OCI-LY1 (cell line): Measurements from ENCODE around the gene MAPK1IP1L.

ENCODE experiments used
- H2AFZ ChIP-seq: fragments of 200-600 bp; sonication (generic), shearing (Covaris generic); 2 replicates; pipeline ENCODE4 v1.6.0; 2014; ENCODE audit warnings: antibody characterized with exemption, mild to moderate bottlenecking, low read length
- H3F3A ChIP-seq: fragments of 200-600 bp; sonication (generic), shearing (Covaris generic); 2 replicates; pipeline ENCODE4 v1.6.0; 2014; ENCODE audit warnings: mild to moderate bottlenecking, antibody characterized with exemption, low read length, moderate library complexity; ENCODE audit not compliant: insufficient read depth
- H3K27ac ChIP-seq: fragments of 200-600 bp; sonication (generic); 2 replicates; pipeline ENCODE4 v1.5.1; 2014; ENCODE audit warnings: low read length, mixed run types, mild to moderate bottlenecking, low read depth; ENCODE audit not compliant: poor library complexity, severe bottlenecking
- H3K27me3 ChIP-seq: fragments of 200-600 bp; sonication (generic); 2 replicates; pipeline ENCODE4 v1.6.0; 2014; ENCODE audit warnings: antibody characterized with exemption, mild to moderate bottlenecking, low read length, moderate library complexity; ENCODE audit not compliant: insufficient read depth
- H3K36me3 ChIP-seq: fragments of 200-600 bp; sonication (generic); 2 replicates; pipeline ENCODE4 v1.6.1; 2014; ENCODE audit warnings: mild to moderate bottlenecking, antibody characterized with exemption, low read length, moderate library complexity, mixed read lengths; ENCODE audit not compliant: insufficient read depth
- H3K4me1 ChIP-seq: fragments of 200-600 bp; sonication (generic); 2 replicates; pipeline ENCODE4 v1.5.1; 2014; ENCODE audit warnings: mild to moderate bottlenecking, low read length, moderate library complexity; ENCODE audit not compliant: insufficient read depth, severe bottlenecking
- H3K4me2 ChIP-seq: fragments of 200-600 bp; sonication (generic), shearing (Covaris generic); 2 replicates; pipeline ENCODE4 v1.6.1; 2014; ENCODE audit warnings: low read length
- H3K4me3 ChIP-seq: fragments of 200-600 bp; sonication (generic); 2 replicates; pipeline ENCODE4 v1.5.1; 2014; ENCODE audit warnings: low read length, low read depth, mild to moderate bottlenecking, mixed read lengths; ENCODE audit not compliant: poor library complexity, severe bottlenecking
- H3K79me2 ChIP-seq: fragments of 200-600 bp; shearing (Covaris generic); 2 replicates; pipeline ENCODE4 v1.6.1; 2016; ENCODE audit warnings: mixed run types, low read length, mixed read lengths; ENCODE audit not compliant: insufficient read depth
- H3K9ac ChIP-seq: fragments of 200-600 bp; sonication (generic), shearing (Covaris generic); 2 replicates; pipeline ENCODE4 v1.6.1; 2014; ENCODE audit warnings: mild to moderate bottlenecking, low read length, mixed read lengths
- H3K9me2 ChIP-seq: fragments of 200-600 bp; sonication (generic), shearing (Covaris generic); 2 replicates; pipeline ENCODE4 v1.6.1; 2014; ENCODE audit warnings: low read depth, mild to moderate bottlenecking, low read length, mixed read lengths
- H3K9me3 ChIP-seq: fragments of 200-600 bp; shearing (Covaris generic); 2 replicates; pipeline ENCODE4 v1.6.1; 2014; ENCODE audit warnings: low read length, mixed read lengths
- H4K20me1 ChIP-seq: fragments of 200-600 bp; sonication (generic), shearing (Covaris generic); 2 replicates; pipeline ENCODE4 v1.6.0; 2016; ENCODE audit warnings: mild to moderate bottlenecking, low read length; ENCODE audit not compliant: insufficient read depth
- EZH2 ChIP-seq: fragments of 200-600 bp; sonication (generic), shearing (Covaris generic); IDR thresholded peaks from 2 replicates; pipeline ENCODE4 v1.8.0; 2017; ENCODE audit warnings: borderline replicate concordance, mixed run types, mild to moderate bottlenecking, antibody characterized with exemption, low read length, moderate library complexity, mixed read lengths
- TF ChIP-seq, protein P1 (sequence below): fragments of 200-600 bp; sonication (generic), shearing (Covaris generic); IDR thresholded peaks from 2 replicates; pipeline ENCODE4 v1.5.1; 2017; ENCODE audit warnings: mild to moderate bottlenecking, antibody characterized with exemption, low read length, moderate library complexity, mixed read lengths

Gene MAPK1IP1L

DNA sequence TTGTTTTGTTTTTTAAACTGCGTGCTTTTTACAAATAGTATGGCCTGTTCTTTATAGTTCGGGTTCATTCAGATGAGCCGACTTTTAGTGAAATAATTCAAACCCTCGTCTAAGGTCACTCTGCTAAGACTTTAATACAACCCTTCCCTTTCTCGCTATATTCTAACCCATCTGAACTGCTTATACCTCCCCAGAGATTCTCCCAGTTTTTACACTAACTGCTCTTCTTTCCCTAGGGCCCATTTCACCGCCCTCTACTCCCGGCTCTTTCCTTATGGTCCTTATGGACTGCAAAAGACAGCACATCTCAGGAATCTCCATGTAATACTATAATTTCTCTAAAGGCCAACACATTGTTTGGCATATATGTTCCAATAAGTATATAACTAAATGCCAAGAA lies 2.1 kb downstream of the MAPK1IP1L start:
- Histone ChIP-seq H3K4me2 (peak overlapping the region; percentile 91; the same call in 1 of the 2 replicates), H3K9me2 (no peaks in the 10 kb centered on the region), H3F3A (0 out of 2 replicates have a peak, but pooled peaks cover 2% of the 10 kb centered on the region), H3K36me3 (peaks cover 50% of the 10 kb centered on the region), H3K27ac (no peak overlapping the region), H3K4me3 (peak overlapping the region; percentile 90), H3K79me2 (peaks cover 64% of the 10 kb centered on the region), H3K9ac (no peak overlapping the region), H3K4me1 (peaks cover 22% of the 10 kb centered on the region), H3K9me3 (no peaks in the 10 kb centered on the region), H4K20me1 (no peaks in the 10 kb centered on the region), H3K27me3 (no peaks in the 10 kb centered on the region), H2AFZ (no peak overlapping the region)
- TF ChIP-seq EZH2, result no peak
- TF ChIP-seq, protein P1, sequence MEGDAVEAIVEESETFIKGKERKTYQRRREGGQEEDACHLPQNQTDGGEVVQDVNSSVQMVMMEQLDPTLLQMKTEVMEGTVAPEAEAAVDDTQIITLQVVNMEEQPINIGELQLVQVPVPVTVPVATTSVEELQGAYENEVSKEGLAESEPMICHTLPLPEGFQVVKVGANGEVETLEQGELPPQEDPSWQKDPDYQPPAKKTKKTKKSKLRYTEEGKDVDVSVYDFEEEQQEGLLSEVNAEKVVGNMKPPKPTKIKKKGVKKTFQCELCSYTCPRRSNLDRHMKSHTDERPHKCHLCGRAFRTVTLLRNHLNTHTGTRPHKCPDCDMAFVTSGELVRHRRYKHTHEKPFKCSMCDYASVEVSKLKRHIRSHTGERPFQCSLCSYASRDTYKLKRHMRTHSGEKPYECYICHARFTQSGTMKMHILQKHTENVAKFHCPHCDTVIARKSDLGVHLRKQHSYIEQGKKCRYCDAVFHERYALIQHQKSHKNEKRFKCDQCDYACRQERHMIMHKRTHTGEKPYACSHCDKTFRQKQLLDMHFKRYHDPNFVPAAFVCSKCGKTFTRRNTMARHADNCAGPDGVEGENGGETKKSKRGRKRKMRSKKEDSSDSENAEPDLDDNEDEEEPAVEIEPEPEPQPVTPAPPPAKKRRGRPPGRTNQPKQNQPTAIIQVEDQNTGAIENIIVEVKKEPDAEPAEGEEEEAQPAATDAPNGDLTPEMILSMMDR, result no peak

DNA sequence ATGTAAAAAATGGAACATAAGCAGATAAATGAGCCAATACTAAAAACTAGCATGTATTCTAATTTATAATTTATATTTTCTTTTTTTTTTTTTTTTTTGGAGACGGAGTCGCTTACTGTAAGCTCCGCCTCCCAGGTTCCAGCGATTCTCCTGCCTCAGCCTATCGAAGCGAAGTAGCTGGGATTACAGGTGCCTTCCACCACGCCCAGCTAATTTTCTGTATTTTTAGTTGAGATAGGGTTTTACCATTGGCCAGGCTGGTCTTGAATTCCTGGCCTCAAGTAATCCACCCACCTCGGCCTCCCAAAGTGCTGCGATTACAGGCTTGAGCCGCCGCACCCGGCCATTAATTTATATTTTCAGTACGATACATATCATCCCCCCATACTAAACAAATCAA lies 2.7 kb downstream of the MAPK1IP1L start:
- no peak for TF ChIP-seq EZH2
- TF ChIP-seq, protein P1, result no peak
- Histone ChIP-seq H3K9me3 (no peaks in the 10 kb centered on the region), H3F3A (no peaks in the 10 kb centered on the region), H3K36me3 (peaks cover 53% of the 10 kb centered on the region), H3K9ac (no peak overlapping the region), H3K27me3 (no peaks in the 10 kb centered on the region), H3K4me1 (peaks cover 22% of the 10 kb centered on the region), H3K79me2 (peaks cover 68% of the 10 kb centered on the region), H3K27ac (no peak overlapping the region), H3K9me2 (no peaks in the 10 kb centered on the region), H4K20me1 (no peaks in the 10 kb centered on the region), H3K4me2 (no peak overlapping the region), H2AFZ (no peak overlapping the region), H3K4me3 (no peak overlapping the region)

DNA sequence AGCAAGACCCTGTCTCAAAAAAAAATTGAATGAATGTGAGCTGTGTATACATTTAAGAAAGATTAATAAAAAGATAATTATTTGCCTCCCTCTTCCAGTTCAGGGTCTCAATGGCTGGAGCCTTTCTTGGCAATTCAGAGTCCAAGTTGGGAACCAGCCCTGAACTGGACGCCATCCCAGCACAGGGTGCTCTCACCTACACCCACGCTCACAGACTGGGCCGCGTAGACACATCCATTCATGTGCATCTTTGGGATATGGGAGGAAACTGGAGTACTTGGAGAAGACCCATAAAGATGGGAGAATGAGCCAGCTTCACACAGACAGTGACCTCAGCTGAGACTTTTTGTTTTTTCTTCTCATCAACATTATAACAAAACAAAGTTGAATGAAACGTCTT lies 6.5 kb downstream of the MAPK1IP1L start:
- Histone ChIP-seq H3F3A (no peaks in the 10 kb centered on the region), H4K20me1 (no peaks in the 10 kb centered on the region), H3K27me3 (no peaks in the 10 kb centered on the region)

More for the DNA sequence above, 6.5 kb downstream of the MAPK1IP1L start:
- Histone ChIP-seq H3K9me3 (no peaks in the 10 kb centered on the region), H3K4me3 (no peak overlapping the region), H3K27ac (no peak overlapping the region), H3K4me1 (peaks cover 9% of the 10 kb centered on the region), H3K9ac (no peak overlapping the region), H2AFZ (no peak overlapping the region), H3K36me3 (peaks cover 78% of the 10 kb centered on the region), H3K4me2 (no peak overlapping the region), H3K79me2 (peaks cover 77% of the 10 kb centered on the region), H3K9me2 (no peaks in the 10 kb centered on the region)
- TF ChIP-seq, protein P1, result no peak
- TF ChIP-seq EZH2, result no peak
